ENCODE results near the gene EGLN3. TPM values are rescaled to one million over a fixed set of nuclear protein-coding genes. Genes with fewer than 3 reads are reported as not detected.

Gene EGLN3
- total and polyA plus RNA-seq, 2 of the 13 experiments (the other 11 are each of a cell fraction or from before 2014, with no cell fraction given): 0.18 to 27.3 TPM

GRCh38 chr14:33899723-33900341, 51.0 kb downstream of the EGLN3 start (continued):
- TF ChIP-seq SOX13 (IDR thresholded peaks at IDR 0.05) (0 out of 2 replicates have a peak, but pooled peaks have one; percentile 51), SOX13 (CRISPR knock-in tag; conservative IDR thresholded peaks at IDR 0.05 in 1 of 2, IDR thresholded peaks at IDR 0.05 in 1 of 2) (peak in 1 of 2 experiments; percentile 74; a peak in 2 of 4 replicates), ZNF609 (CRISPR knock-in tag; IDR thresholded peaks at IDR 0.05; ENCODE audit: borderline replicate concordance) (peak; percentile 95), KLF13 (CRISPR knock-in tag; IDR thresholded peaks at IDR 0.05) (no peak), ZNF446 (CRISPR knock-in tag; IDR thresholded peaks at IDR 0.05) (peak; percentile 6), ZMYM2 (CRISPR knock-in tag; IDR thresholded peaks at IDR 0.05) (0 out of 2 replicates have a peak, but pooled peaks have one; percentile 28), E2F1 (CRISPR knock-in tag; IDR thresholded peaks at IDR 0.05) (peak; percentile 38; the same call in 1 of the 2 replicates), DMTF1 (CRISPR knock-in tag; IDR thresholded peaks at IDR 0.05) (no peak), ATF4 (CRISPR knock-in tag; IDR thresholded peaks at IDR 0.05) (peak in 1 of 2 experiments; percentile 61; a peak in 1 of 4 replicates), TBL1XR1 (IDR thresholded peaks at IDR 0.05; ENCODE audit: borderline replicate concordance, low read length, partially characterized antibody) (peak; percentile 89), ZNF160 (CRISPR knock-in tag; IDR thresholded peaks at IDR 0.05) (peak; percentile 70; the same call in 1 of the 2 replicates), ZNF75D (CRISPR knock-in tag; IDR thresholded peaks at IDR 0.05; ENCODE audit: borderline replicate concordance) (no peak), ZNF256 (CRISPR knock-in tag; conservative IDR thresholded peaks at IDR 0.05) (no peak), CREB1 (IDR thresholded peaks at IDR 0.05) (peak; percentile 11; the same call in 1 of the 2 replicates), CREB1 (CRISPR knock-in tag; IDR thresholded peaks at IDR 0.05) (no peak; the same call in 1 of the 2 replicates), YEATS2 (CRISPR knock-in tag; IDR thresholded peaks at IDR 0.05; ENCODE audit: borderline replicate concordance) (peak; percentile 61; the same call in 1 of the 2 replicates), ZNF251 (CRISPR knock-in tag; IDR thresholded peaks at IDR 0.05) (no peak), SPEN (CRISPR knock-in tag; IDR thresholded peaks at IDR 0.05; ENCODE audit: low read depth) (peak; percentile 53; the same call in 1 of the 2 replicates), ZBTB38 (CRISPR knock-in tag; IDR thresholded peaks at IDR 0.05) (no peak), RAD51 (IDR thresholded peaks at IDR 0.05; ENCODE audit: borderline replicate concordance) (no peak), ZNF33A (CRISPR knock-in tag; IDR thresholded peaks at IDR 0.05; ENCODE audit: borderline replicate concordance) (peak; percentile 66; the same call in 1 of the 2 replicates)
